ENCODE data around the gene ARL8A. TPM values are rescaled to one million over a fixed set of nuclear protein-coding genes. Genes with fewer than 3 reads are reported as not detected.

Gene ARL8A
- total and polyA plus RNA-seq, 9 donors: 27.4 to 41.9 (median 38.7) TPM

DNA sequence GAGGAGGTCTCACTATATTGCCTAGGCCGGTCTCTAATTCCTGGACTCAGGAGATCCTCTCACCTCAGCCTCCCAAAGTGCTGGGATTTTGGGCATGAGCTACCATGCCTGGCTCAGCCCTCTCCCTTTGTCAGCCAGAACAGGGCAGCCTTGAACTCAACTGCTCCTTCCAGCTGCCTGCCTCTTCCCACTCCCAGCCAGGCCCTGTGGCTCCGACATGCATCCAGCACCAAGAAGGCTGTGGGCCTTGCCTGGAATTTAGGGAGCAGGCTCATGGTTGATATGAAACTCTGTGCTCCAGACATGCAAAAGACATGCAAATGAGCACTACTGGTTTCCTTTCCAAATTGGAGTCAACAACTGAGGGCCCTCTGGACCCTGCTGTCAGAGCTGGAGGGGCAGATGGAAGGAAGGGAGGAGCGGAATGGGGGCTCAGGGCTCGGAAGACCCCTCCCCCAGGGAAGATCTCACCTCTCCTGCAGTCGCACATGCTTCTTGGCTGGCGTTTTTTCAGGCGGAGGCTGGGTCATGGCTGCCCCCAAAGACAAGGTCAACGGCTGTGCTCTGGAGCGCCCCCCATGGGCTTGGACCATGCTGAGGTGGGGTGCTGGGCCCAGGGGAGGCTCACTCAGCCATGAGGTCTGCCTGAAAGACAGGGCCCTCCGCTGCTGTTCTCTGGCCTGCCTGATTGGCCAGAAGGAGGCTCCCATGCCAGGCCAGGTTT lies 14.4 kb upstream of the ARL8A start:
- peaks cover 28% of the 10 kb centered on the region for H3K4me1 ChIP-seq (ENCODE audit: control insufficient read depth, insufficient read depth, low read length)
- H3K9me3 ChIP-seq (replicated peaks; ENCODE audit: control insufficient read depth, low read depth, low read length): no peaks in the 10 kb centered on the region
- H3K27ac ChIP-seq (ENCODE audit: low read length): no peak overlapping the region
- peaks cover 2% of the 10 kb centered on the region for H3K27me3 ChIP-seq (ENCODE audit: control insufficient read depth, insufficient read depth, low read length)
- WGBS (ENCODE audit: insufficient coverage): 88% methylated on average over 5 of the region's 10 CpGs
- no peak for DNase-seq
- H3K36me3 ChIP-seq (ENCODE audit: control insufficient read depth, insufficient read depth, low read length): no peaks in the 10 kb centered on the region
- H3K4me3 ChIP-seq (ENCODE audit: low read length): no peak overlapping the region

DNA sequence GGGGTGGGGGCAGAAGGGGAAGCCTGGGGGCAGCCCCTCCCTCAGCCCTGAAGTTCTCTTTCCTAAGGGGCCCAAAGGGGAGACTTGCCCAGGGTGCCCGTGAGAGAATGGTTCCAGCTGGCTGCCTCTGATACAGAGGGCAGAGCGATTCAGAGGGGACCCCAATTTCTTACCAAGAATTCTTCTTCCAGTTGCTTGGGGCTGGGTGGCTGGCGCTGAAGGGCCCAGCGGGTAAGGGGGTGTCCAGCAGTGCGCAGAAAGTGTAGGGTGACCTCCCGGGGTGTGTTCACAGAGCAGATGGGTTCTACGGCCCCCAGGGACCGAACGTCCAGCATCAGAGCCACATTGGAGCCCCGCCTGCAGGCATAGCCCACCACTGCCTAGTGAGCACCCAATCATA lies 13.4 kb upstream of the ARL8A start:
- no peak overlapping the region for H3K27ac ChIP-seq (ENCODE audit: low read length)
- no peak for DNase-seq
- H3K9me3 ChIP-seq (replicated peaks; ENCODE audit: control insufficient read depth, low read depth, low read length): no peaks in the 10 kb centered on the region
- peaks cover 28% of the 10 kb centered on the region for H3K4me1 ChIP-seq (ENCODE audit: control insufficient read depth, insufficient read depth, low read length)
- H3K36me3 ChIP-seq (ENCODE audit: control insufficient read depth, insufficient read depth, low read length): no peaks in the 10 kb centered on the region
- no peak overlapping the region for H3K4me3 ChIP-seq (ENCODE audit: low read length)
- H3K27me3 ChIP-seq (ENCODE audit: control insufficient read depth, insufficient read depth, low read length): peaks cover 2% of the 10 kb centered on the region
- WGBS (ENCODE audit: insufficient coverage): 85% methylated on average over 6 of the region's 10 CpGs

DNA sequence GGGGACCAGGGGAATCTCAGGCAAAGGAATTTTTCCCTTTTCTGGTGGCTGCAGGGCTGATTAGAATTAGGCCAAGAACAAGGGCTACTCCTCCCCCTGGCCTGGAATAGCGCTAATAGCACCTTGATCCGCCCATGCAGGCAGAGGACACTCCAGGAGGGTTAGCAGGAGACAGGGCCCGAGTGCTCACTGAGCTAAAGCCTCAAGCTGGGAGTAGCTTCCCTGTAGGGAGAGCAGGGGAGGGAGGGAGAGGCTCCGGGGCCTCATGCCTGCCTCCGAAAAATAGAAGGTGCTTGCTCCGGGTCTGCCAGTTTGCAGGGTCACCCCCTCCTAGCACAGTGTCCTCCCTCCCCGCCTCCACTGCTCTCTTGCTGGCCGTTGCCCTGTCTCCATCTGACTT lies 12.1 kb upstream of the ARL8A start:
- H3K9me3 ChIP-seq (replicated peaks; ENCODE audit: control insufficient read depth, low read depth, low read length): no peaks in the 10 kb centered on the region
- H3K27ac ChIP-seq (ENCODE audit: low read length): no peak overlapping the region
- 66% methylated on average over 8 of the region's 8 CpGs for WGBS (ENCODE audit: insufficient coverage)
- DNase-seq: no peak
- no peaks in the 10 kb centered on the region for H3K27me3 ChIP-seq (ENCODE audit: control insufficient read depth, insufficient read depth, low read length)
- H3K36me3 ChIP-seq (ENCODE audit: control insufficient read depth, insufficient read depth, low read length): no peaks in the 10 kb centered on the region
- peaks cover 19% of the 10 kb centered on the region for H3K4me1 ChIP-seq (ENCODE audit: control insufficient read depth, insufficient read depth, low read length)
- no peak overlapping the region for H3K4me3 ChIP-seq (ENCODE audit: low read length)

DNA sequence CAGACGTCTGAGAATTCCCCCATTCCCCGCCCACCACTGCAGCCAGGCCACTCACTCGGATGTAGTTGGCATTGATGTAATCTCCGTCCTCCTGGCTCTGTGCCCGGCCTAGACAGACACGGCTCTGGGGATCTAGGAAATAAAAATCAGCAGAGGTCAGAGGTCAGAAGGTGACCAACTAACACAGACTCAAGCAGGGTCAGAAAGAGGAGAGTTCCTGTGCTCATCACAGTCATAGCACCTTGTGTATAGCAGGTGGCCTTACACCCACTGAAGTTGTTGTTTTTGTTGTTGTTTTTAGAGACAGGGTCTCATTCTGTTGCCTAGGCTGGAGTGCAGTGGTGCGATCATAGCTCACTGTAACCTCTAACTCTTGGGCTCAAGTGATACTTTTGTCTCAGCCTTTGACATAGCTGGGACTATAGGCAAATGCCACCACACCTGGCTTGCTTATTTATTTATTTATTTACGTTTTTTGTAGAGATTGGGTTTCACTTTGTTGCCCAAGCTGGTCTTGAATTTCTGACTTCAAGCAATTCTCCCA lies 11.0 kb upstream of the ARL8A start:
- no peak for DNase-seq
- Histone ChIP-seq H3K9me3 (replicated peaks; ENCODE audit: control insufficient read depth, low read depth, low read length) (no peaks in the 10 kb centered on the region), H3K4me1 (ENCODE audit: control insufficient read depth, insufficient read depth, low read length) (peaks cover 14% of the 10 kb centered on the region), H3K4me3 (ENCODE audit: low read length) (no peak overlapping the region), H3K27me3 (ENCODE audit: control insufficient read depth, insufficient read depth, low read length) (no peaks in the 10 kb centered on the region), H3K27ac (ENCODE audit: low read length) (no peak overlapping the region), H3K36me3 (ENCODE audit: control insufficient read depth, insufficient read depth, low read length) (no peaks in the 10 kb centered on the region)
- 20% methylated on average over 1 of the region's 8 CpGs for WGBS (ENCODE audit: insufficient coverage)

DNA sequence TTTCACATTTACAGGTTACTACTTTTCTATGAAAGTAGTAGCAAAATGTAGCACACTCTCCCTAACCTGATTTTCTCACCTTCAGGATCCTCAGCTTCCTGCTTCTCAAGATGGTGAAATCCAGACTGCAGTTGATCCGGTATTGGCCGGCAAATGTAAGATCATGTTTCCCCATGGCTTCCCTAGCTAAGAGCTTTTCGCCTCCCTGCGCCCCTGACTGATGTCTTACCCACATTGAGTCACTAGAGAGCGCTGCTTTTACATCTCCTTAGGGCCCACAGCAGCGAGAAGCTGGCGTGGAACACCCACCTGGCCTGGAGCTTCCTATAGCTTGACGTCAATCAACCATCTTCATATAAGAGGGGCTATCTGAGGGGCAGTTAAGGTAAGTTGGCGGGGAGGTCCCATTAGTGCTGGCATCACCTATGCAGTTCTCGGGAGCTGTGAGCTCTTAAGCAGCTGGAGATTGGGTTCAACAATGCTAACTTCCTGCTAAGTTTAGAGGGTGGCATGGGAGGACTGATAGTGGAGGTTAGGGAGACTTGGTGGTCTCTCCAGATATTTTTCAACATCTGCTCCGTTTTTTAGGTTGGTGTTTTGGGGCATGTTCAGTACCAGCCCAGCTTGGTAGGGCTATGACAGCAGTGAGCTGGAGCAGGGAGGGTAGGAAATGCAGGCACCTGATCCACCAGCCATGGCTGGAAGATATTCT lies 10.4 kb upstream of the ARL8A start:
- peak; percentile 69 for DNase-seq
- H3K4me3 ChIP-seq (ENCODE audit: low read length): no peak overlapping the region
- H3K36me3 ChIP-seq (ENCODE audit: control insufficient read depth, insufficient read depth, low read length): no peaks in the 10 kb centered on the region
- no peak overlapping the region for H3K27ac ChIP-seq (ENCODE audit: low read length)
- H3K27me3 ChIP-seq (ENCODE audit: control insufficient read depth, insufficient read depth, low read length): no peaks in the 10 kb centered on the region
- no peaks in the 10 kb centered on the region for H3K9me3 ChIP-seq (replicated peaks; ENCODE audit: control insufficient read depth, low read depth, low read length)
- peaks cover 8% of the 10 kb centered on the region for H3K4me1 ChIP-seq (ENCODE audit: control insufficient read depth, insufficient read depth, low read length)
- WGBS (ENCODE audit: insufficient coverage): 20% methylated on average over 5 of the region's 11 CpGs

DNA sequence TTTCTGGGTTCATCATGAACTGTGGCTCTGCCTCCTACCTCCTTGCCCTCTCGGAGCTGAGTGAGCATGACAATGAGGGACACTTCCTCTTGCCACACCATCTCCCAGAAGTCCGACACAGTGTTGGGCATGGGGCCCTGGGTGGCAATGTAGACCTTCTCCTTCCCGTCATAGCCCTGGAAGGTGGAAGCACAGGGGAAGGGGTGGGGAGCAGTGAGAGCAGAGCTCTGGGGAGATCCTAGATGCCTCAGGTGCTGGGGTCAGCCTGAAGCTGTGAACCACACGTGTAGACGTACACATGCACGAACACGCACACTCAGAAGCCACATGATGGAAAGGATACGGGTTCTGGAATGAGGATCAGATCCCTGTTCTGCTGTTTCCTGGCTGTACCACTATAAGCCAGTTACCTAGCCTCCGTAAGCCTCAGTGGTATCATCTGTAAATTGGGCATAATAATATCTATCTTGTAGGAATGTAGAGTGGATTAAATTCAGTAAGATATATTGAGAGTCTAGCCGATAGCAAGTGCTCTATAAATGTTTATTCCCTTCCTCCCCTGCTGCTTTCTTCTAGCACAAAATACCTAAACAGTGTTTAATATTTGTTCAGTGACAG lies 9.7 kb upstream of the ARL8A start:
- no peak overlapping the region for H3K27ac ChIP-seq (ENCODE audit: low read length)
- H3K4me1 ChIP-seq (ENCODE audit: control insufficient read depth, insufficient read depth, low read length): peaks cover 7% of the 10 kb centered on the region
- H3K4me3 ChIP-seq (ENCODE audit: low read length): no peak overlapping the region
- no peaks in the 10 kb centered on the region for H3K36me3 ChIP-seq (ENCODE audit: control insufficient read depth, insufficient read depth, low read length)
- 89% methylated on average over 4 of the region's 10 CpGs for WGBS (ENCODE audit: insufficient coverage)
- no peak for DNase-seq
- no peaks in the 10 kb centered on the region for H3K9me3 ChIP-seq (replicated peaks; ENCODE audit: control insufficient read depth, low read depth, low read length)
- no peaks in the 10 kb centered on the region for H3K27me3 ChIP-seq (ENCODE audit: control insufficient read depth, insufficient read depth, low read length)

DNA sequence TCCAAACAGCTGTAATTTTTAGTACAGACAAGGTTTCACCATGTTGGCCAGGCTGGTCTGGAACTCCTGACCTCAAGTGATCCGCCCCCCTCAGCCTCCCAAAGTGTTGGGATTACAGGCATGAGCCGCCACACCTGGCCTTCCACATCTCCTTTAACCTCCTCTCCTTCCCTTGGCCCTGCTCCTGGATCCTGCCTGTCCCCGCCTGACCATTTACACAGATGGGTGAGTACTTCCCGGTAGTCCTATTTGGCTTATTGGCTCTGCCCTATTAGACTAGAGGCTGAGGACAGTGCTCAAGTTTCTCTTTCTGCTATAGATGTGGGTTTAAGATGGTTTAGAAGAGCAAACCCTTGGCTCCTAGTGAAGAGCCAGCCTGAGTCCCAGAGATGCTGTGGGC lies 8.7 kb upstream of the ARL8A start:
- DNase-seq: no peak
- Histone ChIP-seq H3K9me3 (replicated peaks; ENCODE audit: control insufficient read depth, low read depth, low read length) (no peaks in the 10 kb centered on the region), H3K27me3 (ENCODE audit: control insufficient read depth, insufficient read depth, low read length) (no peaks in the 10 kb centered on the region), H3K4me3 (ENCODE audit: low read length) (no peak overlapping the region), H3K27ac (ENCODE audit: low read length) (no peak overlapping the region), H3K4me1 (ENCODE audit: control insufficient read depth, insufficient read depth, low read length) (peaks cover 7% of the 10 kb centered on the region), H3K36me3 (ENCODE audit: control insufficient read depth, insufficient read depth, low read length) (no peaks in the 10 kb centered on the region)
- WGBS (ENCODE audit: insufficient coverage): 79% methylated on average over 2 of the region's 4 CpGs

DNA sequence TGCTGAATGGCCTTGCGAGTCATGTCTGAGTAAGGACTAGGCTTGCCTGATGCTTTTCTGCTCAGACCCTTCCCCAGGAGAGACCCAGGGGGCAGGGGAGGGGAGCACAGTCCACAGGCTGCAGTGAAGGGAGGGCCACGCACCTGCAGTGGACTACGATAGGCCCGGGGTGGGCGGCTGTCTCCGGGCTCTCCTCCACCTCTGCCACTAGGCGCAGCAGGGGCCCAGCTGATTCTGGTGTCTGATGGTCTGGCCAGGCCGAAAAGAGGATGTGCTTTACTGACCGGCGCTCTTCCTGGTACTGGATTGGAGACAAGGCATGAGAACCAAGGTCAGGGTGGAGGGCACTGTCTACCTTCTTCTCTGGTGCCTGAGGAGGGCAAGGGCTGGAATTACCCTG lies 7.9 kb upstream of the ARL8A start:
- 84% methylated on average over 5 of the region's 10 CpGs for WGBS (ENCODE audit: insufficient coverage)
- H3K27me3 ChIP-seq (ENCODE audit: control insufficient read depth, insufficient read depth, low read length): no peaks in the 10 kb centered on the region
- no peaks in the 10 kb centered on the region for H3K9me3 ChIP-seq (replicated peaks; ENCODE audit: control insufficient read depth, low read depth, low read length)
- DNase-seq: no peak
- H3K4me3 ChIP-seq (ENCODE audit: low read length): no peak overlapping the region
- H3K36me3 ChIP-seq (ENCODE audit: control insufficient read depth, insufficient read depth, low read length): no peaks in the 10 kb centered on the region
- peaks cover 7% of the 10 kb centered on the region for H3K4me1 ChIP-seq (ENCODE audit: control insufficient read depth, insufficient read depth, low read length)
- no peak overlapping the region for H3K27ac ChIP-seq (ENCODE audit: low read length)

DNA sequence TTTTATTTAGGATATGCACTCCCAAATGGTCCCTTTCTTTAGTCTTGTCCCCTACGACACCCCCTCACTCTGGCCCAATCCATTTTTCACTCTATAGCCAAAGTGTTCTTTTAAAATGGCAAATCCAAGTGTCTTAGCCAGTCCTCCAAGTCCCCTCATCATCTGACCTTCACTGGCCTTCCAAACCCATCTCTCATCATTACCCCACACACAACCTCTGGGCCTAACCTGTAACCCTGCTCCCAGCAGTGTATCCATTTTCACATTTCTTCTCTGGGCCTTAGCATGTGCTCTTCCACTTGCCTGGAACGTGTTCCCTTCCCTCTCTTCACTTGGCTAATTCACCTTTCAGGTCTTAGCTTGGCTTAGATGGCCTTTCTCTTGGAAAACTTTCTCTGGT lies 6.5 kb upstream of the ARL8A start:
- DNase-seq: no peak
- no peaks in the 10 kb centered on the region for H3K9me3 ChIP-seq (replicated peaks; ENCODE audit: control insufficient read depth, low read depth, low read length)
- no peak overlapping the region for H3K4me3 ChIP-seq (ENCODE audit: low read length)
- no peak overlapping the region for H3K27ac ChIP-seq (ENCODE audit: low read length)
- peaks cover 7% of the 10 kb centered on the region for H3K4me1 ChIP-seq (ENCODE audit: control insufficient read depth, insufficient read depth, low read length)
- no peaks in the 10 kb centered on the region for H3K27me3 ChIP-seq (ENCODE audit: control insufficient read depth, insufficient read depth, low read length)
- no peaks in the 10 kb centered on the region for H3K36me3 ChIP-seq (ENCODE audit: control insufficient read depth, insufficient read depth, low read length)
- 90% methylated on average over 2 of the region's 2 CpGs for WGBS (ENCODE audit: insufficient coverage)

DNA sequence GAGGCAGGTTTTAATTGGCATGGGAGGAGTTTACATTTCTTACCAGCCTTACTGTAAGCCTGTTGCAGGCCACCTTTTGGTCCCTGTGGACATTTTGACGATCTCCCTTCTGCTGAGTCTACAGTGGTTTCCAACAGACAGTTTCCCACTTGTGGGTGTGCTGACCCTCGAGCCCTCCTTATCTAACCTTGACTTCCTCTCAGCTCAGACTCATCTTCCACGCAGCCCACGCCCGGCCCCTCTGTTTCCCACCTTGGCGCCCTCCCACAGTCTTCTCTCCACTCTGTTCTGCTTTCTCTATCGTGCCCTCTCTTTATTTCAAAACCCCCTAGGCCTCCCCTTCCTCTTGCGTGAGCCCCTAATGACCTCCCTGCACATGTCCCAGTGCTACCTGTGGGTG lies 6.1 kb upstream of the ARL8A start:
- 77% methylated on average over 8 of the region's 8 CpGs for WGBS (ENCODE audit: insufficient coverage)
- Histone ChIP-seq H3K4me1 (ENCODE audit: control insufficient read depth, insufficient read depth, low read length) (peaks cover 7% of the 10 kb centered on the region), H3K9me3 (replicated peaks; ENCODE audit: control insufficient read depth, low read depth, low read length) (no peaks in the 10 kb centered on the region), H3K27ac (ENCODE audit: low read length) (no peak overlapping the region), H3K4me3 (ENCODE audit: low read length) (no peak overlapping the region), H3K27me3 (ENCODE audit: control insufficient read depth, insufficient read depth, low read length) (no peaks in the 10 kb centered on the region), H3K36me3 (ENCODE audit: control insufficient read depth, insufficient read depth, low read length) (no peaks in the 10 kb centered on the region)
- no peak for DNase-seq
